SU-DHL-6 (cell line): ENCODE measurements around the gene ATP6V0B.

Experiments
- H2AFZ ChIP-seq: fragments of 200-600 bp; sonication (generic); 2 replicates; pipeline ENCODE4 v1.6.1; 2014; ENCODE audit warnings: low read depth, mild to moderate bottlenecking, moderate library complexity, mixed read lengths, antibody characterized with exemption, low read length; ENCODE audit not compliant: severe bottlenecking
- H3F3A ChIP-seq: fragments of 200-600 bp; shearing (Covaris generic); 2 replicates; pipeline ENCODE4 v1.6.0; 2016; ENCODE audit warnings: antibody characterized with exemption, mild to moderate bottlenecking; ENCODE audit not compliant: insufficient read depth
- H3K27ac ChIP-seq: fragments of 200-600 bp; sonication (generic); 2 replicates; pipeline ENCODE4 v1.5.1; 2016; ENCODE audit warnings: low read depth, mild to moderate bottlenecking, low read length, moderate library complexity, mixed read lengths
- H3K27me3 ChIP-seq: fragments of 200-600 bp; sonication (generic), shearing (Covaris generic); 2 replicates; pipeline ENCODE4 v1.6.0; 2014; ENCODE audit warnings: mild to moderate bottlenecking, low read length
- H3K36me3 ChIP-seq: fragments of 200-600 bp; sonication (generic); 2 replicates; pipeline ENCODE4 v1.6.1; 2014; ENCODE audit warnings: mild to moderate bottlenecking, low read length, mixed read lengths
- H3K4me2 ChIP-seq: fragments of 300-600, 200-600 bp; shearing (Covaris generic), sonication (generic); 2 replicates; pipeline ENCODE4 v1.6.0; 2014; ENCODE audit warnings: low read length, low read depth, mild to moderate bottlenecking; ENCODE audit not compliant: poor library complexity, severe bottlenecking
- H3K4me3 ChIP-seq: fragments of 200-600 bp; sonication (generic); 2 replicates; pipeline ENCODE4 v1.5.1; 2014; ENCODE audit warnings: antibody characterized with exemption, low read length, mild to moderate bottlenecking, mixed read lengths; ENCODE audit not compliant: insufficient read depth, poor library complexity, severe bottlenecking
- H3K79me2 ChIP-seq: fragments of 200-600 bp; sonication (generic); 2 replicates; pipeline ENCODE4 v1.6.1; 2014; ENCODE audit warnings: mild to moderate bottlenecking, low read length, moderate library complexity; ENCODE audit not compliant: insufficient read depth
- H3K9ac ChIP-seq: fragments of 200-600 bp; sonication (generic); 2 replicates; pipeline ENCODE4 v1.7.0; 2014; ENCODE audit warnings: mild to moderate bottlenecking, low read length
- H3K9me2 ChIP-seq: fragments of 200-600 bp; sonication (generic); replicated peaks from 2 replicates; pipeline ENCODE4 v1.6.1; 2014; ENCODE audit warnings: low read length; ENCODE audit not compliant: insufficient read depth
- H3K9me3 ChIP-seq: fragments of 200-600 bp; sonication (generic); 2 replicates; pipeline ENCODE4 v1.6.1; 2014; ENCODE audit warnings: low read length, mixed read lengths; ENCODE audit not compliant: insufficient read depth
- H4K20me1 ChIP-seq: fragments of 200-600 bp; sonication (generic); 2 replicates; pipeline ENCODE4 v1.6.1; 2014; ENCODE audit warnings: low read depth, mild to moderate bottlenecking, antibody characterized with exemption, low read length, moderate library complexity, mixed read lengths
- EZH2phosphoT487 ChIP-seq: fragments of 200-600 bp; sonication (generic), shearing (Covaris generic); conservative IDR thresholded peaks from 2 replicates; pipeline ENCODE4 v1.6.1; 2018; ENCODE audit warnings: mild to moderate bottlenecking, antibody characterized with exemption, low read length, moderate library complexity, mixed read lengths
- TF ChIP-seq, protein P1 (sequence below): fragments of 200-600 bp; sonication (generic); IDR thresholded peaks from one replicate; pipeline ENCODE4 v1.5.1; 2017; ENCODE audit warnings: antibody characterized with exemption, mild to moderate bottlenecking, low read length, moderate library complexity; ENCODE audit not compliant: insufficient read depth, poor library complexity, severe bottlenecking

ATP6V0B gene

DNA sequence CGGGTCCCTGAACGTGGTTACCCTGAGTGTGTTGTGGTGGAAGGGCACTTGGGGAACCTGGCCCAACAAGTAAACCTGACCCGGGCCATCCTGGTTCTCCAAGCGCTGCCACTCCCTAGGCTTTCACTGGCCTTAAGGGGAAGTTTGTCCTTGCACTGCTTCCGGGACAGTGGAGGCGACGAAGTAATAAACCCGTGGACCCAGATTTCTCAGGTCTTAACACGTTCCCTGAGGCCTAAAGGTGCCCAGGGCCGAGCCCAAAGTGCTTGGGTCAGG, 16.4 kb downstream of the ATP6V0B start:
- no peaks in the 10 kb centered on the region for H4K20me1 ChIP-seq
- no peaks in the 10 kb centered on the region for H3K36me3 ChIP-seq
- peak overlapping the region; percentile 62 for H3K4me2 ChIP-seq
- H3K27ac ChIP-seq: no peak overlapping the region
- H3F3A ChIP-seq: peaks cover 10% of the 10 kb centered on the region; the same call in 1 of the 2 replicates
- peak overlapping the region; percentile 83 for H2AFZ ChIP-seq
- no peaks in the 10 kb centered on the region for H3K79me2 ChIP-seq
- no peaks in the 10 kb centered on the region for H3K27me3 ChIP-seq
- H3K9ac ChIP-seq: peak overlapping the region; percentile 53
- TF ChIP-seq EZH2phosphoT487: no peak
- TF ChIP-seq, protein P1, sequence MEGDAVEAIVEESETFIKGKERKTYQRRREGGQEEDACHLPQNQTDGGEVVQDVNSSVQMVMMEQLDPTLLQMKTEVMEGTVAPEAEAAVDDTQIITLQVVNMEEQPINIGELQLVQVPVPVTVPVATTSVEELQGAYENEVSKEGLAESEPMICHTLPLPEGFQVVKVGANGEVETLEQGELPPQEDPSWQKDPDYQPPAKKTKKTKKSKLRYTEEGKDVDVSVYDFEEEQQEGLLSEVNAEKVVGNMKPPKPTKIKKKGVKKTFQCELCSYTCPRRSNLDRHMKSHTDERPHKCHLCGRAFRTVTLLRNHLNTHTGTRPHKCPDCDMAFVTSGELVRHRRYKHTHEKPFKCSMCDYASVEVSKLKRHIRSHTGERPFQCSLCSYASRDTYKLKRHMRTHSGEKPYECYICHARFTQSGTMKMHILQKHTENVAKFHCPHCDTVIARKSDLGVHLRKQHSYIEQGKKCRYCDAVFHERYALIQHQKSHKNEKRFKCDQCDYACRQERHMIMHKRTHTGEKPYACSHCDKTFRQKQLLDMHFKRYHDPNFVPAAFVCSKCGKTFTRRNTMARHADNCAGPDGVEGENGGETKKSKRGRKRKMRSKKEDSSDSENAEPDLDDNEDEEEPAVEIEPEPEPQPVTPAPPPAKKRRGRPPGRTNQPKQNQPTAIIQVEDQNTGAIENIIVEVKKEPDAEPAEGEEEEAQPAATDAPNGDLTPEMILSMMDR: no peak
- no peaks in the 10 kb centered on the region for H3K9me3 ChIP-seq
- peak overlapping the region; percentile 55 for H3K4me3 ChIP-seq
- H3K9me2 ChIP-seq: no peaks in the 10 kb centered on the region

DNA sequence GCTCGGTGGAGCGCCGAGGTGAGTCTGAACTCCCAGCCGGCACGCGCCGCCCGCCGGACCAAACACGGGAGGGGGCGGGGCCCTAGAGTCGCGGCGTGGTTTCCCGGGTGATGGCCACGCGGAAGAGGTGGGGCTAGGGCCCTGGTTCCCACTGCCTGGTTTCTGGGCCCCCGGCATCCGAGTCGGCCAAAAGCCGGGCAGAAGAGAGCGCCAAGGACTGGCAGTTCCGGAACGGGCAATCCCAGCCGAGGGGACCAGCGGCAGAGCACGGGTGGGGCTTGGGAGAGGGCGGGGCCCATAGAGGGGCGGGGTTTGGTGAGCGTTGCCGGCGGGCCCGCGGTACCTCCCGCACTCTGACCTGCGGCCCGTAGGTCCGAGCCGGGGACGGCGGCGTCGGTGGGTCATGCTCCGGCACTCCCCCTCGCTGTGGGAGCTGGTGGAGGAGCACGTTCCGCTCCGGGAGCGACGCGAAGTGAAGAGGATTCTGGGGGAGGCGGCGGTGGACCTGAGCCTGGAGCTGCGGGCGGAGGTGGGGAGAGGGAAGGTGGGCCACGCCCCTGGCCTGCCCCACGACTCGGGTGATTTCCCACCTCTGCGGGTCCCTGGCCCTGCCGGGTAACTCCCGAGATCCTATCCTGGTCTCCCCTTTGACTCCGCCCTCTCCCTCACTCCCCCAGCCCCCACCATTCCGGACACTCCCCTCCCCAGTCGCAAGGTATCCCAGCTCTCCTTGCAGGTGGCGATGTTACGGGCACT, 16.9 kb downstream of the ATP6V0B start, which contains the start of gene CCDC24:
TSS of gene CCDC24 (plus strand) at position 124 of the 756 bp plus-strand sequence. CDS start at position 404, 280 bp downstream.
- Histone ChIP-seq H3K9me3 (no peaks in the 10 kb centered on the region), H2AFZ (peak within 1 kb of the TSS; percentile 83), H3K27me3 (no peaks in the 10 kb centered on the region), H3K4me3 (peak within 1 kb of the TSS; percentile 55), H3K9ac (peak within 1 kb of the TSS; percentile 53), H3K36me3 (no peaks in the 10 kb centered on the region), H4K20me1 (no peaks in the 10 kb centered on the region), H3F3A (peaks cover 10% of the 10 kb centered on the region; the same call in 1 of the 2 replicates), H3K9me2 (no peaks in the 10 kb centered on the region), H3K79me2 (no peaks in the 10 kb centered on the region), H3K4me2 (peak within 1 kb of the TSS; percentile 62), H3K27ac (no peak within 1 kb of the TSS)
- no peak for TF ChIP-seq EZH2phosphoT487
- TF ChIP-seq, protein P1: no peak

DNA sequence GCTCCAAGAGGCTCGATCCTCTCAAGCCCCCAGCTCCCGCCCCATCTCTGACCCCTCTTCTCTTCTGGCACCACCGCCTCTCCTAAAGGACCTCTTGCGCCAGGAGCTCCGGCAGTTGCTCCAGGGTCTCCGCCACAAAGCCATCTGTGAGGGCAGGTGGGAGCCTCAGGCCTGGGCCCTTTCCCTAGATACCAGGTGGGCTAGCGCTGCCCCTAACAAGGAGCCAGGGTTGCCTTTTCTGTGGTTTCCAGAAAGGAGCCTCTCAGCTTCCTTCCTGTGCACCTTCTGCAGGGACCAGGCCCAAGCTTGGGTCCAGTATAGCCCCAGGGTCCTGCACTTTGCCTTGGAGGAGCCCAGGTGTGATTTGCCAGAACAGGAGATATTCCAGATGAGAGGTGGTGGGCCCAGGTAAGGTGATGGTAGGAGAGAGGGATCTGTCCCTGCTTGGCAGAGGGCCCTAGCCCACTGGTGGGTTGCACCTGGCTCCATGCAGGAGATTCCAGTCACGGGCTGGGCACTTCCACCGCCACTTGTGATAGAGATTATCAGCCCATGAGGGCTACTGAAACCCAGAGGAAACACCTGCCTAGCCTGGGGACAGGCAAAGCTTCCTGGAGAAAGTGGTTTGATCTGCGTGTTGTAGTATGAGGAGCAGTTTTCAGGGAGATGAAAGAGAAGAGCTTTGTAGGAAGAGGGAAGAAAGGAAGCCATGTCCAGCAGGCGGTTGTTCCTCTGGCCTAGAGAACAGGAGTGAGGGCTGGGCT, 17.7 kb downstream of the ATP6V0B start:
- peak overlapping the region; percentile 55 for H3K4me3 ChIP-seq
- no peaks in the 10 kb centered on the region for H4K20me1 ChIP-seq
- H3K27me3 ChIP-seq: no peaks in the 10 kb centered on the region
- H3K27ac ChIP-seq: no peak overlapping the region
- no peaks in the 10 kb centered on the region for H3K36me3 ChIP-seq
- no peak overlapping the region for H2AFZ ChIP-seq
- no peaks in the 10 kb centered on the region for H3K79me2 ChIP-seq
- H3K9ac ChIP-seq: peak overlapping the region; percentile 53; the same call in 1 of the 2 replicates
- TF ChIP-seq, protein P1: no peak
- no peak for TF ChIP-seq EZH2phosphoT487
- H3K4me2 ChIP-seq: peak overlapping the region; percentile 62
- H3F3A ChIP-seq: peaks cover 10% of the 10 kb centered on the region; the same call in 1 of the 2 replicates
- H3K9me3 ChIP-seq: no peaks in the 10 kb centered on the region
- no peaks in the 10 kb centered on the region for H3K9me2 ChIP-seq
